HEK293 (cell line): ENCODE measurements around the gene DGKB.

Source experiments
- CTCF ChIA-PET: fragments of 350-600 bp; formaldehyde crosslinking; extraction: SDS; loops from one replicate; lab custom pipeline; 2021; ENCODE audit warnings: antibody characterized with exemption; lab: Yijun Ruan, JAX
- POLR2A ChIA-PET: fragments of 300-600 bp; formaldehyde crosslinking; extraction: SDS; loops from one replicate; lab custom pipeline; 2020; ENCODE audit warnings: antibody characterized with exemption, inconsistent platforms; lab: Yijun Ruan, JAX
- H3K27ac ChIP-seq: fragments of 200-500 bp; sonication (Bioruptor generic); 2 replicates; pipeline ENCODE4 v1.5.1; 2014; ENCODE audit warnings: low read depth, low read length, control low read depth, inconsistent platforms; ENCODE audit errors: extremely low read depth
- H3K36me3 ChIP-seq, 2 experiments: fragments of 200-500 bp in 1 of 2; sonication (Bioruptor generic) in 1 of 2; 1 replicate in 1 of 2; 2 replicates in 1 of 2; pipeline ENCODE4 v1.5.1; 2014 to 2017; ENCODE audit warnings: inconsistent platforms in 2 of 2, low read length in 2 of 2; ENCODE audit not compliant: control insufficient read depth in 2 of 2, insufficient read depth in 1 of 2
- H3K4me1 ChIP-seq: fragments of 200-500 bp; sonication (Bioruptor generic); 2 replicates; pipeline ENCODE4 v1.5.1; 2014; ENCODE audit warnings: mild to moderate bottlenecking, low read length, inconsistent platforms; ENCODE audit not compliant: control insufficient read depth, insufficient read depth
- H3K4me3 ChIP-seq: 2 replicates; pipeline ENCODE4 v1.5.1; 2011; ENCODE audit warnings: low read depth, mild to moderate bottlenecking, control low read depth, low read length, moderate library complexity
- H3K9me3 ChIP-seq: fragments of 200-500 bp; sonication (Bioruptor generic); 2 replicates; pipeline ENCODE4 v1.5.1; 2014; ENCODE audit warnings: low read depth, low read length, inconsistent platforms; ENCODE audit not compliant: control insufficient read depth, insufficient read depth
- BCL11B ChIP-seq: fragments of 450-650 bp; formaldehyde crosslinking; IDR thresholded peaks from 2 replicates; pipeline ENCODE4 v1.5.1; 2016; ENCODE audit warnings: low read depth, missing biosample characterization, missing genetic modification characterization
- KLF7 ChIP-seq: fragments of 450-650 bp; formaldehyde crosslinking; IDR thresholded peaks from 2 replicates; pipeline ENCODE4 v1.5.1; 2016; ENCODE audit warnings: missing biosample characterization, missing genetic modification characterization, borderline replicate concordance
- KLF9 ChIP-seq: fragments of 450-650 bp; formaldehyde crosslinking; IDR thresholded peaks from 2 replicates; pipeline ENCODE4 v1.5.1; 2016; ENCODE audit warnings: missing biosample characterization, missing genetic modification characterization, low read depth
- PRDM1 ChIP-seq: fragments of 450-650 bp; formaldehyde crosslinking; IDR thresholded peaks from 2 replicates; pipeline ENCODE4; 2016; ENCODE audit warnings: missing biosample characterization, missing genetic modification characterization
- YY2 ChIP-seq: fragments of 450-650 bp; formaldehyde crosslinking; IDR thresholded peaks from 2 replicates; pipeline ENCODE4 v1.5.1; 2016; ENCODE audit warnings: missing biosample characterization, missing genetic modification characterization
- ZFP3 ChIP-seq: fragments of 450-650 bp; formaldehyde crosslinking; IDR thresholded peaks from 2 replicates; pipeline ENCODE4 v1.5.1; 2016; ENCODE audit warnings: low read depth, missing biosample characterization, missing genetic modification characterization
- ZNF266 ChIP-seq: fragments of 450-650 bp; formaldehyde crosslinking; IDR thresholded peaks from 2 replicates; pipeline ENCODE4 v1.5.1; 2016; ENCODE audit warnings: missing biosample characterization, missing genetic modification characterization, low read depth
- ZNF292 ChIP-seq: fragments of 450-650 bp; formaldehyde crosslinking; IDR thresholded peaks from 2 replicates; pipeline ENCODE4 v1.5.1; 2016; ENCODE audit warnings: low read depth, missing biosample characterization, missing genetic modification characterization, borderline replicate concordance
- ZNF366 ChIP-seq: fragments of 450-650 bp; formaldehyde crosslinking; conservative IDR thresholded peaks from 2 replicates; pipeline ENCODE4 v1.5.1; 2016; ENCODE audit warnings: missing biosample characterization, missing genetic modification characterization
- ZNF37A ChIP-seq: fragments of 450-650 bp; IDR thresholded peaks from 2 replicates; pipeline ENCODE4 v1.5.1; 2018; ENCODE audit warnings: missing biosample characterization, missing genetic modification characterization
- ZNF404 ChIP-seq: fragments of 450-650 bp; formaldehyde crosslinking; IDR thresholded peaks from 2 replicates; pipeline ENCODE4 v1.5.1; 2017; ENCODE audit warnings: missing biosample characterization, missing genetic modification characterization
- ZNF530 ChIP-seq: fragments of 450-650 bp; formaldehyde crosslinking; IDR thresholded peaks from 2 replicates; pipeline ENCODE4 v1.5.1; 2016; ENCODE audit warnings: low read depth, missing biosample characterization, missing genetic modification characterization
- ZNF544 ChIP-seq: fragments of 450-650 bp; formaldehyde crosslinking; IDR thresholded peaks from 2 replicates; pipeline ENCODE4 v1.5.0; 2017; ENCODE audit warnings: missing biosample characterization, missing genetic modification characterization
- ZNF571 ChIP-seq: fragments of 450-650 bp; formaldehyde crosslinking; IDR thresholded peaks from 2 replicates; pipeline ENCODE4 v1.5.0; 2017; ENCODE audit warnings: missing biosample characterization, missing genetic modification characterization
- ZNF654 ChIP-seq: fragments of 450-650 bp; formaldehyde crosslinking; IDR thresholded peaks from 2 replicates; pipeline ENCODE4 v1.5.1; 2016; ENCODE audit warnings: low read depth, missing biosample characterization, missing genetic modification characterization
- ZNF76 ChIP-seq: fragments of 450-650 bp; formaldehyde crosslinking; IDR thresholded peaks from 2 replicates; pipeline ENCODE4; 2016; ENCODE audit warnings: low read depth, missing biosample characterization, missing genetic modification characterization, borderline replicate concordance
- ZNF768 ChIP-seq: fragments of 450-650 bp; formaldehyde crosslinking; IDR thresholded peaks from 2 replicates; pipeline ENCODE4 v1.5.1; 2018; ENCODE audit warnings: missing biosample characterization, mild to moderate bottlenecking, missing genetic modification characterization
- TF ChIP-seq, protein P1 (sequence below): fragments of 450-650 bp; formaldehyde crosslinking; IDR thresholded peaks from 2 replicates; pipeline ENCODE4 v1.5.1; 2016; ENCODE audit warnings: missing biosample characterization, missing genetic modification characterization
- TF ChIP-seq, protein P2 (sequence below): fragments of 450-650 bp; formaldehyde crosslinking; IDR thresholded peaks from 2 replicates; pipeline ENCODE4 v1.5.1; 2016; ENCODE audit warnings: missing biosample characterization, missing genetic modification characterization
- TF ChIP-seq, protein P3 (sequence below): fragments of 450-650 bp; formaldehyde crosslinking; IDR thresholded peaks from 2 replicates; pipeline ENCODE4 v1.5.1; 2016; ENCODE audit warnings: missing biosample characterization, missing genetic modification characterization

Gene DGKB

DNA sequence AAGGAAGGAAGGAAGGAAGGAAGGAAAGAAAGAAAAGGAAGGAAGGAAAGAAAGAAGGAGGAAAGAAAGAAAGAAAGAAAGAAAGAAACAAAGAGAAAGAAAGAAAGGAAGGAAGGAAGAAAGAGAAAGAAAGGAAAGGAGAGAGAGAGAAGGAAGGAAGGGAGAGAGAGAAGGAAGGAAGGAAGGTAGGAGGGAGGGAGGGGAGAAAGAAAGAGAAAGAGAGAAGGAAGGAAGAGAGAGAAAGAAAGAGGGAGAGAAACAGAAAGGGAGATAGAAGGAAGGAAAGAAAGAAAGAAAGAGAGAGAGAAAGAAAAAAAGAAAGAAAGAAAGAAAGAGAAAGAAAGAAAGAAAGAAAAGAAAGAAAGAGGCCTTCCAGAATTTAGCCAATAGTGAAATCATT is 204.9 kb downstream of the DGKB start:
- Histone ChIP-seq H3K36me3 (no peaks in the 10 kb centered on the region), H3K4me1 (no peaks in the 10 kb centered on the region), H3K27ac (no peak overlapping the region), H3K4me3 (no peak overlapping the region), H3K9me3 (no peaks in the 10 kb centered on the region)
- ChIA-PET POLR2A (no interaction called here), CTCF (interaction anchor here (0.6 to 0.7 kb wide), 4 partner anchors 102 to 1413 kb away, joined by 3 to 6 read pairs (median 4); no protein-coding TSS in a partner anchor)
- TF ChIP-seq YY2 (tag by site-specific recombination) (no peak), ZNF404 (tag by site-specific recombination) (no peak), PRDM1 (tag by site-specific recombination) (peak; percentile 52; the same call in 1 of the 2 replicates), ZNF530 (tag by site-specific recombination) (no peak), ZNF366 (tag by site-specific recombination) (peak; percentile 84), ZNF544 (tag by site-specific recombination) (no peak)

DNA sequence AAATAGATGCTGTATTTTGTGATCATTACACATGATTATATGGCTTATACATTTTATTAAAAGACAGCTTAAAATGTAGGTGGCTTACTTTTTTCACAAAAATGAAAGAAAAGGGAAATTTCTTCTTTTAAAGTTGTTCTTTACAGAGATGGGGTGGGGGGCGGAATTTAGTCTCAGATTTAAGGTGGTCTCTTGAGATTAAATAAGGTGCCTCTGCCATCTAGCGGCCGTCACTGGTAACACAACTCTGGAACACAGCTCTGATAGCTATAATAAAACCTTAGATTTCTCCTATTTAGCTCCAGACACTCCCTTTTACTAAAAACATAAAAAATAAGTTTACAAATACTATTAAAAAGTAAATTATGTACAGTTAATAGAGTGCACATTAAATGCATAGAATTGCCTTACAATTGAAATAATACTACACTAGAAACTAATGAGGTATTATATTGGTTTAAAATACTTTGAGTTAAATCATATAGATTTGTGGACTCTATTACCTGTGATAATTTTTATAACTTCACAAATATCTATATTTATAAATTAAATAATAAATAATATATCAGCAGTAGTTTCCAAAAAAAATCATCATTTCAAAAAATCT is 210.9 kb downstream of the DGKB start:
- POLR2A ChIA-PET, result no interaction called here
- Histone ChIP-seq H3K27ac (no peak overlapping the region), H3K4me3 (no peak overlapping the region), H3K36me3 (no peaks in the 10 kb centered on the region), H3K4me1 (no peaks in the 10 kb centered on the region), H3K9me3 (no peaks in the 10 kb centered on the region)
- CTCF ChIA-PET, result interaction anchor here (0.6 to 4.9 kb wide), 40 partner anchors 9 to 1525 kb away, joined by 3 to 98 read pairs (median 4); no protein-coding TSS in a partner anchor
- no peak for TF ChIP-seq ZFP3 (tag by site-specific recombination)
- TF ChIP-seq ZNF654 (tag by site-specific recombination), result peak; percentile 68
- no peak for TF ChIP-seq KLF9
- no peak for TF ChIP-seq KLF7 (tag by site-specific recombination)

DNA sequence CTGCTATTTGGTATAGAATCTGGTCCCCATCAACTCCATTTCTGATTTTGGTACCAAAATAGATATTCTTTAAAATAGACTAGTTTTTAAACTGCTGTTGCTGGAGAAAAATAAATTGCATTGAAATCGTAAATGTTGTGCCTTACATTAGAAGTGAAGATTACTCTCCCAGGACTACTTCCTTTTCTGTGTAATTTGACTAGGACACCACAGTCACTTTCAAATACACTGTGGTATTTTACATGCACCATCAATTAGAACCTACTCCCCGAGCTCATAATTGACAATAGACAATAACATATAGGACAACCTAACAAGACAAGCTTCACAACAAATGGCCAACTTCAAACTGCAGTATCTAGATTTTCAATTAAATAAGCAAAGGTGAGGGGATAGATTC is 211.5 kb downstream of the DGKB start:
- Histone ChIP-seq H3K4me1 (no peaks in the 10 kb centered on the region), H3K4me3 (no peak overlapping the region), H3K27ac (no peak overlapping the region), H3K9me3 (no peaks in the 10 kb centered on the region), H3K36me3 (no peaks in the 10 kb centered on the region)
- ChIA-PET POLR2A (no interaction called here), CTCF (interaction anchor here (0.6 to 4.9 kb wide), 33 partner anchors 10 to 1525 kb away, joined by 3 to 98 read pairs (median 3); no protein-coding TSS in a partner anchor)
- TF ChIP-seq ZNF768, result no peak
- no peak for TF ChIP-seq ZNF366 (tag by site-specific recombination)
- no peak for TF ChIP-seq ZNF76
- TF ChIP-seq, protein P1, sequence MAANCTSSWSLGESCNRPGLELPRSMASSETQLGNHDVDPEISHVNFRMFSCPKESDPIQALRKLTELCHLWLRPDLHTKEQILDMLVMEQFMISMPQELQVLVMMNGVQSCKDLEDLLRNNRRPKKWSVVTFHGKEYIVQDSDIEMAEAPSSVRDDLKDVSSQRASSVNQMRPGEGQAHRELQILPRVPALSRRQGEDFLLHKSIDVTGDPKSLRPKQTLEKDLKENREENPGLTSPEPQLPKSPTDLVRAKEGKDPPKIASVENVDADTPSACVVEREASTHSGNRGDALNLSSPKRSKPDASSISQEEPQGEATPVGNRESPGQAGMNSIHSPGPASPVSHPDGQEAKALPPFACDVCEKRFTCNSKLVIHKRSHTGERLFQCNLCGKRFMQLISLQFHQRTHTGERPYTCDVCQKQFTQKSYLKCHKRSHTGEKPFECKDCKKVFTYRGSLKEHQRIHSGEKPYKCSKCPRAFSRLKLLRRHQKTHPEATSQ, result no peak
- TF ChIP-seq ZNF37A (tag by site-specific recombination), result no peak
- no peak for TF ChIP-seq ZNF266 (tag by site-specific recombination)
- no peak for TF ChIP-seq ZNF571
- no peak for TF ChIP-seq BCL11B
- TF ChIP-seq, protein P2, sequence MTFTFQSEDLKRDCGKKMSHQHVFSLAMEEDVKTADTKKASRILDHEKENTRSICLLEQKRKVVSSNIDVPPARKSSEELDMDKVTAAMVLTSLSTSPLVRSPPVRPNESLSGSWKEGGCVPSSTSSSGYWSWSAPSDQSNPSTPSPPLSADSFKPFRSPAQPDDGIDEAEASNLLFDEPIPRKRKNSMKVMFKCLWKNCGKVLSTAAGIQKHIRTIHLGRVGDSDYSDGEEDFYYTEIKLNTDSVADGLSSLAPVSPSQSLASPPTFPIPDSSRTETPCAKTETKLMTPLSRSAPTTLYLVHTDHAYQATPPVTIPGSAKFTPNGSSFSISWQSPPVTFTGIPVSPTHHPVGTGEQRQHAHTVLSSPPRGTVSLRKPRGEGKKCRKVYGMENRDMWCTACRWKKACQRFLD (tag by site-specific recombination), result no peak
- no peak for TF ChIP-seq ZNF292
- TF ChIP-seq, protein P3, sequence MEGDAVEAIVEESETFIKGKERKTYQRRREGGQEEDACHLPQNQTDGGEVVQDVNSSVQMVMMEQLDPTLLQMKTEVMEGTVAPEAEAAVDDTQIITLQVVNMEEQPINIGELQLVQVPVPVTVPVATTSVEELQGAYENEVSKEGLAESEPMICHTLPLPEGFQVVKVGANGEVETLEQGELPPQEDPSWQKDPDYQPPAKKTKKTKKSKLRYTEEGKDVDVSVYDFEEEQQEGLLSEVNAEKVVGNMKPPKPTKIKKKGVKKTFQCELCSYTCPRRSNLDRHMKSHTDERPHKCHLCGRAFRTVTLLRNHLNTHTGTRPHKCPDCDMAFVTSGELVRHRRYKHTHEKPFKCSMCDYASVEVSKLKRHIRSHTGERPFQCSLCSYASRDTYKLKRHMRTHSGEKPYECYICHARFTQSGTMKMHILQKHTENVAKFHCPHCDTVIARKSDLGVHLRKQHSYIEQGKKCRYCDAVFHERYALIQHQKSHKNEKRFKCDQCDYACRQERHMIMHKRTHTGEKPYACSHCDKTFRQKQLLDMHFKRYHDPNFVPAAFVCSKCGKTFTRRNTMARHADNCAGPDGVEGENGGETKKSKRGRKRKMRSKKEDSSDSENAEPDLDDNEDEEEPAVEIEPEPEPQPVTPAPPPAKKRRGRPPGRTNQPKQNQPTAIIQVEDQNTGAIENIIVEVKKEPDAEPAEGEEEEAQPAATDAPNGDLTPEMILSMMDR (tag by site-specific recombination), result no peak
